Mammary epithelial cell (primary cell): ENCODE results near the gene PITPNB.

ENCODE experiments used
- EZH2 ChIP-seq: IDR thresholded peaks from 2 replicates; pipeline ENCODE4 v1.6.1; 2012; ENCODE audit warnings: low read length, inconsistent platforms, borderline replicate concordance
- TF ChIP-seq, protein P1 (sequence below), 2 donors: IDR thresholded peaks in 1 of 2; conservative IDR thresholded peaks in 1 of 2; 2 replicates each; pipeline ENCODE4 v1.5.1; 2011 to 2012; ENCODE audit warnings: inconsistent platforms in 2 of 2, low read length in 2 of 2, mild to moderate bottlenecking in 2 of 2, control low read depth in 1 of 2, low read depth in 1 of 2; ENCODE audit not compliant: insufficient read depth in 1 of 2; ENCODE audit errors: extremely low read depth in 1 of 2

DNA sequence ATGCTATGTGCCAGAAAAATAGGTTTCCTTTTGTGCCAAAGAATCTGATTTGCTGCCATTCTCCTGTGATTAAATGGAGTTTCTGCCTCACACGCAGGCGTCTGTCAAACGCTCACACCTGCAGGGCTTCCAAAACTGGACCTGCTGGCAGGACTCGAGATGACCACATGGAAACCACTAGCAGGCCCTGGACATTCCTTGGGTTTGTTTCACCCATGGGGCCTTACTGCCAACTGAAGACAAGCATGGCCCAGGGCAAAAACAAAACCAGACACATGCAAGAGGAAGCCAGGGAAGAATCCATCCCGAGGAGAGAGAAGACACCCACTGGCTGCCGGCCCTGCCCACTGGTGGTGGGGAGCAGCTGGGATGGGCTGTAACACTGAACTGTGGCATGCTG lies 61.6 kb downstream of the PITPNB start:
- TF ChIP-seq, protein P1, sequence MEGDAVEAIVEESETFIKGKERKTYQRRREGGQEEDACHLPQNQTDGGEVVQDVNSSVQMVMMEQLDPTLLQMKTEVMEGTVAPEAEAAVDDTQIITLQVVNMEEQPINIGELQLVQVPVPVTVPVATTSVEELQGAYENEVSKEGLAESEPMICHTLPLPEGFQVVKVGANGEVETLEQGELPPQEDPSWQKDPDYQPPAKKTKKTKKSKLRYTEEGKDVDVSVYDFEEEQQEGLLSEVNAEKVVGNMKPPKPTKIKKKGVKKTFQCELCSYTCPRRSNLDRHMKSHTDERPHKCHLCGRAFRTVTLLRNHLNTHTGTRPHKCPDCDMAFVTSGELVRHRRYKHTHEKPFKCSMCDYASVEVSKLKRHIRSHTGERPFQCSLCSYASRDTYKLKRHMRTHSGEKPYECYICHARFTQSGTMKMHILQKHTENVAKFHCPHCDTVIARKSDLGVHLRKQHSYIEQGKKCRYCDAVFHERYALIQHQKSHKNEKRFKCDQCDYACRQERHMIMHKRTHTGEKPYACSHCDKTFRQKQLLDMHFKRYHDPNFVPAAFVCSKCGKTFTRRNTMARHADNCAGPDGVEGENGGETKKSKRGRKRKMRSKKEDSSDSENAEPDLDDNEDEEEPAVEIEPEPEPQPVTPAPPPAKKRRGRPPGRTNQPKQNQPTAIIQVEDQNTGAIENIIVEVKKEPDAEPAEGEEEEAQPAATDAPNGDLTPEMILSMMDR (conservative IDR thresholded peaks at IDR 0.05 in 1 of 2, IDR thresholded peaks at IDR 0.05 in 1 of 2; ENCODE audit: extremely low read depth in 1 of 2, insufficient read depth in 1 of 2, low read depth in 1 of 2, low read length in 2 of 2), result no peak
- no peak for TF ChIP-seq EZH2
